Sigmoid colon (tissue), 7 donors: ENCODE results near the gene GPR150. TPM values are rescaled to one million over a fixed set of nuclear protein-coding genes. Genes with fewer than 3 reads are reported as not detected.
"Not testable (repeated sequence)": the region's sequence is repeated elsewhere in the genome, so short reads cannot be mapped to it uniquely, and the experiment has no call there.

Source experiments
- DNase-seq: peaks from one replicate; pipeline ENCODE4 v3.0.0-alpha.2; 2019
- H3K27ac ChIP-seq, 4 donors: fragments of 200-600 bp; sonication (generic); one replicate each; pipeline ENCODE4 v1.5.1; 2016 to 2019; ENCODE audit warnings: mild to moderate bottlenecking in 1 of 4
- H3K27me3 ChIP-seq, 3 donors: fragments of 200-600 bp; sonication (generic); one replicate each; pipeline ENCODE4 v1.5.1; 2019; ENCODE audit warnings: mild to moderate bottlenecking in 1 of 3
- H3K36me3 ChIP-seq, 4 donors: fragments of 200-600 bp; sonication (generic); one replicate each; pipeline ENCODE4 v1.5.1; 2016 to 2019
- H3K4me1 ChIP-seq, 4 donors: fragments of 200-600 bp; sonication (generic); one replicate each; pipeline ENCODE4 v1.5.1; 2017 to 2019
- H3K4me3 ChIP-seq, 4 donors: fragments of 200-600 bp; sonication (generic); one replicate each; pipeline ENCODE4 v1.5.1; 2017 to 2019; ENCODE audit warnings: mild to moderate bottlenecking in 2 of 4, moderate library complexity in 1 of 4
- H3K9me3 ChIP-seq, 4 donors: fragments of 200-600 bp in 3 of 4; sonication (generic) in 3 of 4; one replicate each; pipeline versions ENCODE4 v1.5.1 to v1.6.1; 2013 to 2019
- EP300 ChIP-seq, 4 donors: sonication (generic); formaldehyde crosslinking; IDR thresholded peaks; one replicate each; pipeline ENCODE4 v1.6.1; 2017; ENCODE audit warnings: antibody characterized with exemption in 4 of 4
- POLR2A ChIP-seq, 2 donors: fragments of 450-650 bp; IDR thresholded peaks; one replicate each; pipeline ENCODE4 v1.6.1; 2016; ENCODE audit warnings: antibody characterized with exemption in 2 of 2, mild to moderate bottlenecking in 2 of 2, moderate library complexity in 2 of 2
- POLR2AphosphoS5 ChIP-seq, 4 donors: sonication (generic); formaldehyde crosslinking; IDR thresholded peaks; one replicate each; pipeline ENCODE4 v1.6.1; 2017; ENCODE audit warnings: antibody characterized with exemption in 4 of 4
- WGBS, 2 donors: extraction: QIAGEN DNeasy Blood & Tissue Kit; methylation state at CpG; one replicate each; pipeline ENCODE4 v1.1.7; 2013; 5-methylcytosine and 5-hydroxymethylcytosine counted together
- intact Hi-C: fragments of 100-400 bp; cut with DNase I; formaldehyde crosslinking; loops from one replicate; pipeline ENCODE4 v1.15.1; 2023
- polyA plus RNA-seq, 3 donors: library from polyadenylated mRNA; stranded (reverse); fragments of 200-250 nt; gene quantifications; one replicate each; pipeline ENCODE4 v1.2.3, GENCODE V29; 2013
- total RNA-seq, 4 donors: library from RNA; depleted of rRNA; stranded (reverse); fragments of >200 nt; gene quantifications; one replicate each; pipeline ENCODE4 v1.1.0, GENCODE V29; 2016
- TF ChIP-seq, protein P1 (sequence below), 4 experiments: fragments of 450-650 bp in 3 of 4; fragments of 200-600 bp in 1 of 4; IDR thresholded peaks; one replicate each; pipeline ENCODE4 v1.5.1; 2016 to 2019; ENCODE audit warnings: antibody characterized with exemption in 4 of 4, mild to moderate bottlenecking in 3 of 4, moderate library complexity in 2 of 4
- donor health status: healthy with polysubstance abuse.
- donor health status: Bipolar disorder and iron deficiency.
- donor health status: healthy.

The GPR150 gene
- total and polyA plus RNA-seq, 7 donors: 0.14 to 0.60 (median 0.36) TPM; not detected in 3

- no peak for DNase-seq
- no peaks in the 10 kb centered on the region for H3K36me3 ChIP-seq
- no peak overlapping the region for H3K27ac ChIP-seq
- no peaks in the 10 kb centered on the region for H3K4me1 ChIP-seq
- H3K9me3 ChIP-seq: no peaks in the 10 kb centered on the region
- TF ChIP-seq POLR2A (IDR thresholded peaks at IDR 0.05) (no peak), EP300 (IDR thresholded peaks at IDR 0.05) (no peak), POLR2AphosphoS5 (IDR thresholded peaks at IDR 0.05) (no peak)
- TF ChIP-seq, protein P1, sequence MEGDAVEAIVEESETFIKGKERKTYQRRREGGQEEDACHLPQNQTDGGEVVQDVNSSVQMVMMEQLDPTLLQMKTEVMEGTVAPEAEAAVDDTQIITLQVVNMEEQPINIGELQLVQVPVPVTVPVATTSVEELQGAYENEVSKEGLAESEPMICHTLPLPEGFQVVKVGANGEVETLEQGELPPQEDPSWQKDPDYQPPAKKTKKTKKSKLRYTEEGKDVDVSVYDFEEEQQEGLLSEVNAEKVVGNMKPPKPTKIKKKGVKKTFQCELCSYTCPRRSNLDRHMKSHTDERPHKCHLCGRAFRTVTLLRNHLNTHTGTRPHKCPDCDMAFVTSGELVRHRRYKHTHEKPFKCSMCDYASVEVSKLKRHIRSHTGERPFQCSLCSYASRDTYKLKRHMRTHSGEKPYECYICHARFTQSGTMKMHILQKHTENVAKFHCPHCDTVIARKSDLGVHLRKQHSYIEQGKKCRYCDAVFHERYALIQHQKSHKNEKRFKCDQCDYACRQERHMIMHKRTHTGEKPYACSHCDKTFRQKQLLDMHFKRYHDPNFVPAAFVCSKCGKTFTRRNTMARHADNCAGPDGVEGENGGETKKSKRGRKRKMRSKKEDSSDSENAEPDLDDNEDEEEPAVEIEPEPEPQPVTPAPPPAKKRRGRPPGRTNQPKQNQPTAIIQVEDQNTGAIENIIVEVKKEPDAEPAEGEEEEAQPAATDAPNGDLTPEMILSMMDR (IDR thresholded peaks at IDR 0.05): no peak
- WGBS, 2 donors: 75 to 87% methylated on average over 3 of the region's 3 CpGs
- H3K4me3 ChIP-seq: no peak overlapping the region
- intact Hi-C loops: no loop called here
- H3K27me3 ChIP-seq: peaks cover 0 to 7% (median 0%) of the 10 kb centered on the region in 3 donors
Measured at GRCh38 chr5:95638632-95639031, 18.7 kb downstream of the GPR150 start.

DNA sequence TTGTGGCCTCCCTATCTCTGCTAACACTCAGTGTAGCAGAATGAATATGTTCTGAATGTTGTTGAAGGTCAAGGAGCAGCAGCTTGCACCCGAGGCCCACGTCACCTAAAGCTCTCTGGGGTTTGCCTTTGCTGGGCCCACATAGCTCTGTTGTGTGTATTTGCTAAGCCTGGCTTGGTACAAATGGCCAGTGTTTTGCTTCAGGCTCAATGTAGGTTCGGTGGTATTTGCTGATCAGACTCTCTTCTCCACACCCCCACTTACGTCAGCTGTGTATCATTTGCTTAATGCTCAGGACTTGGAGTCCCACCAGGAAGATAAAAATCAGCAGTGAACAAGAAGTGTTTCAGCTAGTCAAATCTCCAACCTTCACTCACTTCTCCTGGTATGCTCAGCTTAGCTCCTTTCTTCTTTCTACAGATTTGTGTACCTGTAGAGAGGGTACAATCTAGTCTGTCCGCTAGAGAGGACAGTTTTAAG lies 21.9 kb downstream of the GPR150 start:
- Histone ChIP-seq H3K27ac (no peak overlapping the region), H3K4me1 (no peaks in the 10 kb centered on the region), H3K9me3 (no peaks in the 10 kb centered on the region), H3K27me3 (peaks cover 0 to under 1% (median 0%) of the 10 kb centered on the region in 3 donors), H3K36me3 (no peaks in the 10 kb centered on the region), H3K4me3 (no peak overlapping the region)
- no peak for DNase-seq
- WGBS, 2 donors: 60 to 85% methylated on average over 5 of the region's 5 CpGs
- intact Hi-C loops: loop anchor here (5.0 to 10.0 kb wide), 2 partner anchors 696 to 963 kb away; no protein-coding TSS in a partner anchor
- TF ChIP-seq EP300 (IDR thresholded peaks at IDR 0.05) (no peak), POLR2AphosphoS5 (IDR thresholded peaks at IDR 0.05) (peak in 2 of 4 donors; percentile 11 to 19)
- TF ChIP-seq, protein P1 (IDR thresholded peaks at IDR 0.05): no peak

DNA sequence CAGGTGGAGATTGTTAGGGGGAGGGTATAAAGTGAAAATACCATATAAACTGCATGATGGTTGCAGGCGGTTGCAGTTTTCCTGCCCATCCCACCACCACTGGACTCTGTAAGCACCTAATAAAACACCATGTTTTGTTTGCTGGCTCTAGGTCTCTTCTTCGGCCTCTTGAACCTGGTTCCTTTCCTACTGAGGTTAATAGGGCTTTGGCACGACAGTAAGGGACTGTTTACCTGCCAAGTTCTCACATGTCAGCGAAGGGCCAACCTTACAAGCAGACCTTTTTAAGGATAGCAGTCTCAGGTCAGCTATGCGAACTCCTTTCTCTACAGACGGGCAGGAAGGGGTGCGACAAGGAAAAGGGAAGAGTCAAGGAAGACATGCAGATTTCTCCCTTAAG lies 23.3 kb downstream of the GPR150 start:
- Histone ChIP-seq H3K36me3 (no peaks in the 10 kb centered on the region), H3K27me3 (no peaks in the 10 kb centered on the region), H3K4me3 (no peak overlapping the region), H3K27ac (no peak overlapping the region), H3K4me1 (peaks cover 0 to 11% (median 5%) of the 10 kb centered on the region in 4 donors), H3K9me3 (no peaks in the 10 kb centered on the region)
- WGBS, 2 donors: 88 to 92% methylated on average over 7 of the region's 7 CpGs
- DNase-seq: no peak
- intact Hi-C loops: loop anchor here (5.0 to 10.0 kb wide), 2 partner anchors 694 to 962 kb away; no protein-coding TSS in a partner anchor
- TF ChIP-seq POLR2AphosphoS5 (IDR thresholded peaks at IDR 0.05) (no peak), EP300 (IDR thresholded peaks at IDR 0.05) (no peak), POLR2A (IDR thresholded peaks at IDR 0.05) (no peak)
- TF ChIP-seq, protein P1 (IDR thresholded peaks at IDR 0.05): no peak

- DNase-seq: peak; percentile 80
- intact Hi-C loops: loop anchor here (1.0 to 10.0 kb wide), 8 partner anchors 86 to 960 kb away; partner anchors contain the start of genes ARSK, GLRX and RHOBTB3
- Histone ChIP-seq H3K27me3 (no peaks in the 10 kb centered on the region), H3K4me1 (peaks cover 0 to 11% (median 5%) of the 10 kb centered on the region in 4 donors), H3K9me3 (no peaks in the 10 kb centered on the region), H3K27ac (peak overlapping the region; percentile 93 to 96 (median 94)), H3K36me3 (no peaks in the 10 kb centered on the region), H3K4me3 (no peak overlapping the region)
- TF ChIP-seq, protein P1 (IDR thresholded peaks at IDR 0.05): peak; percentile 47 to 78 (median 64)
- no peak for TF ChIP-seq POLR2AphosphoS5 (IDR thresholded peaks at IDR 0.05)
- 13 to 18% methylated on average over 4 of the region's 4 CpGs for WGBS, 2 donors
Measured at GRCh38 chr5:95644351-95645042, 24.6 kb downstream of the GPR150 start.

DNA sequence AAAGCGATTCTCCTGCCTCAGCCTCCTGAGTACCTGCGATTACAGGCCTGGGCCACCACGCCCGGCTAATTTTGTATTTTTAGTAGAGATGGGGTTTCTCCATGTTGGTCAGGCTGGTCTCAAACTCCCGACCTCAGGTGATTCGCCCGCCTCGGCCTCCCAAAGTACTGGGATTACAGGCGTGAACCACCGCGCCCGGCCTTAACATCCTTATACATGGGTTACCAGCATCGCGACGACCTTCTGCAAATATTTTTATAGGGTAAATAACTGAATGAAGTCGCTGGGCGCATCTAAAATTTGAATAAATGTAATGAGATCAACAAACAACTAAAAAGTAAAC lies 26.3 kb downstream of the GPR150 start:
- H3K4me1 ChIP-seq: peaks cover 0 to 11% (median 5%) of the 10 kb centered on the region in 4 donors
- H3K27ac ChIP-seq: peak overlapping the region; percentile 93 to 96 (median 94)
- WGBS, 2 donors: 21 to 75% methylated on average over 17 of the region's 17 CpGs
- not testable (repeated sequence) for H3K9me3 ChIP-seq, H3K27me3 ChIP-seq, DNase-seq, H3K36me3 ChIP-seq
- peak overlapping the region in 2 of 4 donors; percentile 57 to 60 for H3K4me3 ChIP-seq
- intact Hi-C loops: loop anchor here (2.0 to 10.0 kb wide), 5 partner anchors 89 to 959 kb away; partner anchors contain the start of genes ARSK, ELL2 and GLRX
